ENCODE measurements around the gene SMIM7.

DNA sequence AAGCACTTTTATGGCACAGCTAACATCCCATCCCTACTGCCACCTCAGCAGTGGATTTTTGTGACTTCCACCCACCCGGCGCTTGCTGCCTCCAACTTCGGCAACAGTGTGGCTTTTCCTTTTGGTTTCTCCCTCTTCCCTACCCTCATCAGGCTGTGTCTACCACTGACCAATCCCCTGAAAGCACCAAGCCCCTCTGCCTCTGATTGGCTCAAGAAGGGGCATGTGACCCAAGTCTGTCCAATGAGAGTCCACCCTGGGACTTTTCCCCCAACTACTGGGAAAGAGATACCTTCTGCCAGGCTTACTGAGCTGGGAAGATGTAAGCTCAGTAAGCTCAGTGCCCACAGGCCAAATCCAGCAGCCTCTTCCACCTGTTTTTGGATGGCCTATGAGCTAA is 5.8 kb downstream of the SMIM7 start:
- TF ChIP-seq, protein P1, sequence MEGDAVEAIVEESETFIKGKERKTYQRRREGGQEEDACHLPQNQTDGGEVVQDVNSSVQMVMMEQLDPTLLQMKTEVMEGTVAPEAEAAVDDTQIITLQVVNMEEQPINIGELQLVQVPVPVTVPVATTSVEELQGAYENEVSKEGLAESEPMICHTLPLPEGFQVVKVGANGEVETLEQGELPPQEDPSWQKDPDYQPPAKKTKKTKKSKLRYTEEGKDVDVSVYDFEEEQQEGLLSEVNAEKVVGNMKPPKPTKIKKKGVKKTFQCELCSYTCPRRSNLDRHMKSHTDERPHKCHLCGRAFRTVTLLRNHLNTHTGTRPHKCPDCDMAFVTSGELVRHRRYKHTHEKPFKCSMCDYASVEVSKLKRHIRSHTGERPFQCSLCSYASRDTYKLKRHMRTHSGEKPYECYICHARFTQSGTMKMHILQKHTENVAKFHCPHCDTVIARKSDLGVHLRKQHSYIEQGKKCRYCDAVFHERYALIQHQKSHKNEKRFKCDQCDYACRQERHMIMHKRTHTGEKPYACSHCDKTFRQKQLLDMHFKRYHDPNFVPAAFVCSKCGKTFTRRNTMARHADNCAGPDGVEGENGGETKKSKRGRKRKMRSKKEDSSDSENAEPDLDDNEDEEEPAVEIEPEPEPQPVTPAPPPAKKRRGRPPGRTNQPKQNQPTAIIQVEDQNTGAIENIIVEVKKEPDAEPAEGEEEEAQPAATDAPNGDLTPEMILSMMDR (IDR thresholded peaks at IDR 0.05): no peak
- no peak for TF ChIP-seq ZFX (IDR thresholded peaks at IDR 0.05; ENCODE audit: borderline replicate concordance)

Measured in 22Rv1 (cell line).